Measurements from ENCODE around the gene GABBR2. TPM values are rescaled to one million over a fixed set of nuclear protein-coding genes. Genes with fewer than 3 reads are reported as not detected.

GABBR2 gene
- total and polyA plus RNA-seq, 12 donors: 0.17 to 9.0 (median 3.7) TPM

DNA sequence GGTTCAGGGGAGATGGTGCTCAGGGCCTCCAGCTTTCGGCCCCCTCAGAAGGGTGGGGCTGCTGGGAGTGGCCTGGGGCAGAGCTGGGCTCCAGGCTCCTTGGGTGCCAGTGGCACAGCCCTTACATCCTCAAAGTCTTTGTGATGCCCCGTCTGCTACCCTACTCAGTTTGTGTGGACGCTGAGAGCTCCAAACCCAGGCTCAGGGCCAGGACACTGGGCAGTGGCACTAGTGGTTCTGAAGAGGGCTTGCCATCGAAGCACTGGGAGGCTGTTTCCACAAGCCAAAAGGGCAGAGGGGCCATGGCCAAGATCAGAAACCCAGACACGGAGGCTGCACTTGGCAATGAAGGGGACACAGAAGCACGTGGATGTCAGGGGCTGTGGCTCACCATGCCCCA, 99.1 kb downstream of the GABBR2 start:
- H3K4me3 ChIP-seq: no peak overlapping the region
- no peaks in the 10 kb centered on the region for H3K36me3 ChIP-seq (replicated peaks in 1 of 2)
- H3K27ac ChIP-seq: no peak overlapping the region
- H3K27me3 ChIP-seq: no peaks in the 10 kb centered on the region
- no peaks in the 10 kb centered on the region for H3K4me1 ChIP-seq (replicated peaks in 1 of 2)
- TF ChIP-seq, protein P1, sequence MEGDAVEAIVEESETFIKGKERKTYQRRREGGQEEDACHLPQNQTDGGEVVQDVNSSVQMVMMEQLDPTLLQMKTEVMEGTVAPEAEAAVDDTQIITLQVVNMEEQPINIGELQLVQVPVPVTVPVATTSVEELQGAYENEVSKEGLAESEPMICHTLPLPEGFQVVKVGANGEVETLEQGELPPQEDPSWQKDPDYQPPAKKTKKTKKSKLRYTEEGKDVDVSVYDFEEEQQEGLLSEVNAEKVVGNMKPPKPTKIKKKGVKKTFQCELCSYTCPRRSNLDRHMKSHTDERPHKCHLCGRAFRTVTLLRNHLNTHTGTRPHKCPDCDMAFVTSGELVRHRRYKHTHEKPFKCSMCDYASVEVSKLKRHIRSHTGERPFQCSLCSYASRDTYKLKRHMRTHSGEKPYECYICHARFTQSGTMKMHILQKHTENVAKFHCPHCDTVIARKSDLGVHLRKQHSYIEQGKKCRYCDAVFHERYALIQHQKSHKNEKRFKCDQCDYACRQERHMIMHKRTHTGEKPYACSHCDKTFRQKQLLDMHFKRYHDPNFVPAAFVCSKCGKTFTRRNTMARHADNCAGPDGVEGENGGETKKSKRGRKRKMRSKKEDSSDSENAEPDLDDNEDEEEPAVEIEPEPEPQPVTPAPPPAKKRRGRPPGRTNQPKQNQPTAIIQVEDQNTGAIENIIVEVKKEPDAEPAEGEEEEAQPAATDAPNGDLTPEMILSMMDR (IDR thresholded peaks at IDR 0.05): no peak
- no peak for TF ChIP-seq POLR2A (IDR thresholded peaks at IDR 0.05)
- intact Hi-C loops (cut with DNase I): no loop called here
- WGBS, 4 donors: 76 to 81% (median 78%) methylated on average over 4 to 6 of the region's 6 CpGs; no CpG with 5 or more reads in 1 of the 4 donors
- DNase-seq: no peak
- no peaks in the 10 kb centered on the region for H3K9me3 ChIP-seq (replicated peaks in 1 of 3)

DNA sequence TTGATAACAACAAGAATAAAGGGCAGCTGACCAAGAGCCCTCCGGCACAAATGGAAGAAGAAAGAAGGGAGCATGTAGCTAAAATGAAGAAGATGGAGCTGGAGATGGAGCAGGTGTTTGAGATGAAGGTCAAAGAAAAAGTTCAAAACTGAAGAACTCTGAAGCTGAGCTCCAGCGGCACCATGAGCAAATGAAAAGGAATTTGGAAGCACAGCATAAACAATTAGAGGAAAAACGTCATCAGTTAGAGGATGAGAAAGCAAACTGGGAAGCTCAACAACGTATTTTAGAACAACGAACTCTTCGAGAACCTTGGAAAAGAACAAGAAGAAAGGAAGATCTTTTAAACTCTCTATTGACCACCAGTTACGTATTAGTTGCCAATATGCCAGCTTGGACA, 100.9 kb downstream of the GABBR2 start:
- no peaks in the 10 kb centered on the region for H3K4me1 ChIP-seq (replicated peaks in 1 of 2)
- H3K4me3 ChIP-seq: no peak overlapping the region
- no peak overlapping the region for H3K27ac ChIP-seq
- no peaks in the 10 kb centered on the region for H3K27me3 ChIP-seq
- no peak for DNase-seq
- TF ChIP-seq, protein P1 (IDR thresholded peaks at IDR 0.05): no peak
- TF ChIP-seq POLR2A (IDR thresholded peaks at IDR 0.05): no peak
- H3K9me3 ChIP-seq (replicated peaks in 1 of 3): no peaks in the 10 kb centered on the region
- WGBS, 4 donors: 66 to 71% (median 68%) methylated on average over 7 of the region's 7 CpGs
- no peaks in the 10 kb centered on the region for H3K36me3 ChIP-seq (replicated peaks in 1 of 2)
- intact Hi-C loops (cut with DNase I): no loop called here

DNA sequence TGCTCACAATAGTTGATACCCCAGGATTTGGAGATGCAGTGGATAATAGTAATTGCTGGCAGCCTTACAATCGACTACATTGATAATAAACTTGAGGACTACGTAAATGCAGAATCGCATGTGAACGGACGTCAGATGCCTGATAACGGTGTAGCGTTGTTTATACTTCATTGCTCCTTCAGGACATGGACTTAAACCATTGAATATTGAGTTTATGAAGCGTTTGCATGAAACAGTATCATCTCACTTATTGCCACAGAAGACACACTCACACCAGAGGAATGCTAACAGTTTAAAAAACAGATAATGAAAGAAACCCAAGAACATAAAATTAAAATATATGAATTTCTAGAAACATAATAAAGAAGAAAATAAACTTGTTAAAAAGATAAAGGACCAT, 101.6 kb downstream of the GABBR2 start:
- H3K27me3 ChIP-seq: no peaks in the 10 kb centered on the region
- no peak overlapping the region for H3K4me3 ChIP-seq
- no peaks in the 10 kb centered on the region for H3K36me3 ChIP-seq (replicated peaks in 1 of 2)
- no peak for DNase-seq
- H3K4me1 ChIP-seq (replicated peaks in 1 of 2): no peaks in the 10 kb centered on the region
- intact Hi-C loops (cut with DNase I): no loop called here
- no peaks in the 10 kb centered on the region for H3K9me3 ChIP-seq (replicated peaks in 1 of 3)
- no peak overlapping the region for H3K27ac ChIP-seq
- TF ChIP-seq, protein P1 (IDR thresholded peaks at IDR 0.05): no peak
- TF ChIP-seq POLR2A (IDR thresholded peaks at IDR 0.05): no peak
- 85 to 92% (median 87%) methylated on average over 8 of the region's 8 CpGs for WGBS, 4 donors

DNA sequence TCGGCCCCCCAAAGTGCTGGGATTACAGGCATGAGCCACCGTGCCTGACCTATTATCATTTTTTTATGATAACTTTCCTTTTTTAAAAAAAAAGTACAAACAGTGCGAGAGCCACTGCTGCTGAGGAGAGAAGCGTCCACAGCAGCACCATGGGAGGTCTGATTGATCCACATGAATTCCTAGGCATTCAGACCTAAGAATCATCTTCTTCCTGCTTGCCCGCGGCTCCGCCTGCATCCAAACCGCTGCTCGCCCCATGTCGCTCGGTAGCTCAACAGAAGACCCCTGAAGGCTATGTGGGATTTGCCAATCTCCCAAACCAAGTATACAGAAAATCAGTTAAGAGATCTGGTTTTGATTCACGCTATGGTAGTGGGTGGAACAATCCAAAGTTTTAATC, 102.0 kb downstream of the GABBR2 start:
- TF ChIP-seq POLR2A (IDR thresholded peaks at IDR 0.05): no peak
- TF ChIP-seq, protein P1 (IDR thresholded peaks at IDR 0.05): no peak
- 86 to 92% (median 91%) methylated on average over 12 of the region's 12 CpGs for WGBS, 4 donors
- intact Hi-C loops (cut with DNase I): no loop called here
- Histone ChIP-seq H3K36me3 (replicated peaks in 1 of 2) (no peaks in the 10 kb centered on the region), H3K4me1 (replicated peaks in 1 of 2) (no peaks in the 10 kb centered on the region), H3K27ac (no peak overlapping the region), H3K27me3 (no peaks in the 10 kb centered on the region), H3K9me3 (replicated peaks in 1 of 3) (no peaks in the 10 kb centered on the region), H3K4me3 (no peak overlapping the region)
- no peak for DNase-seq

All from adrenal gland (tissue), 12 donors.